GM18498 (cell line): ENCODE results near the gene SMIM34.
"Not testable (repeated sequence)": the region's sequence is repeated elsewhere in the genome, so short reads cannot be mapped to it uniquely, and the experiment has no call there.

Experiments
- ATAC-seq: cut with Tn5 transposase; IDR thresholded peaks from one replicate; pipeline ENCODE4 v1.9.1; 2021; ENCODE audit warnings: mild to moderate bottlenecking, moderate library complexity; ENCODE audit not compliant: unreplicated experiment

The SMIM34 gene

DNA sequence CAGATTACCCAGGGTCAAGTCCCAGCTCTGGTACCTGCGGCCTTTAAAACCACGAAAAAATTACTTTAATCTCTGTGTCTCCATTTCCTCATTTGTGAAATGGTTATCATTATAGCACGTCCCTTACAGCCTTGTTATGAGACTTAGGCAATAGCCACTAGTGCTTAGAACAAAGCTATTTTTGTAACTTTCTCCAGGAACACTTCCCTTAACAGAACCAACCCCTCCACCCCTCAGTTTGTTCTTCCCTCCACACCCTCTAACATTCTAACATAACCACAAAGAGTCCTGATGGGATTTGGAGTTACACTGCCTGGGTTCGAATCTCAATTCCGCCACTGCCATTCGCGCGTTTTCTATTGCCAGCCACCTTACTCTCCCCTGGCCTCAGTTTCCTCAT, 49.3 kb downstream of the SMIM34 start:
- not testable (repeated sequence) for ATAC-seq

DNA sequence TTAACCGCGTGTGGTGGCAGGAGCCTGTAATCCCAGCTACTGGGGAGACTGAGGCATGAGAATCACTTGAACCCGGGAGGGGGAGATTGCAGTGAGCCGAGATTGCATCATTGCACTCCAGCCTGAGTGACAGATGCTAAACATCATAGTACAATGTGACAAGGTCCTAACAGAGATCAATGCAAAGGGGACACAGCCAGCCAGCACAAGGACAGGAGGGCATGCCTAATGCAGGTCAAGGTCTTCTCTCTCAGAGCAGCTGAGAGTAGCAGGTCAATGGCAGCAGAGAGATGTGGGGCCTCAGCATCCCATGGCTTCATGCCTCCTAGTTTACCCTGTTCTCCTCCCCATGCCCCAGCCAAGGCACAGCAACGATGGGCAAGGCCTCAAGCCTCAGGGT, 51.4 kb downstream of the SMIM34 start:
- ATAC-seq: no peak

DNA sequence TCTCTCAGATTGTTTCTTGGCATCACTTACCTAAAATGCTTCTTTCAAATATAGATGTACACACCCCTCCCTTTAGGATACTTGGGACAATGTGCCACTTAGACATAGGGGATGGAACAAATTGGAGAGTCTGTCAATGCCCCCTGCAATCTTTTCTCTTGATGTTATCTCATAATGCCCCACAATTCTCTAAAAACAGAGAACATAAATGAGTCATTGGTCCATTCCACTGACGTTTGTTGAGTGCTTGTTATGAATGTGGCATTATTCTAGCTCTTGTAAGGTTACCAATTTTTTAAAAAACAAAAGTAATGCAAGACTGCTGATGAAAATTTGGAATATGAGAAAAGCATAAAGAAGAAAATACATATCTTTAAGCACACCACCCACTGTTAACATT, 54.0 kb downstream of the SMIM34 start:
- no peak for ATAC-seq
